ENCODE results near the gene UBE4B. TPM values are rescaled to one million over a fixed set of nuclear protein-coding genes. Genes with fewer than 3 reads are reported as not detected.

The UBE4B gene
- total RNA-seq = 73.1 and 76.6 TPM in 2 replicates

DNA sequence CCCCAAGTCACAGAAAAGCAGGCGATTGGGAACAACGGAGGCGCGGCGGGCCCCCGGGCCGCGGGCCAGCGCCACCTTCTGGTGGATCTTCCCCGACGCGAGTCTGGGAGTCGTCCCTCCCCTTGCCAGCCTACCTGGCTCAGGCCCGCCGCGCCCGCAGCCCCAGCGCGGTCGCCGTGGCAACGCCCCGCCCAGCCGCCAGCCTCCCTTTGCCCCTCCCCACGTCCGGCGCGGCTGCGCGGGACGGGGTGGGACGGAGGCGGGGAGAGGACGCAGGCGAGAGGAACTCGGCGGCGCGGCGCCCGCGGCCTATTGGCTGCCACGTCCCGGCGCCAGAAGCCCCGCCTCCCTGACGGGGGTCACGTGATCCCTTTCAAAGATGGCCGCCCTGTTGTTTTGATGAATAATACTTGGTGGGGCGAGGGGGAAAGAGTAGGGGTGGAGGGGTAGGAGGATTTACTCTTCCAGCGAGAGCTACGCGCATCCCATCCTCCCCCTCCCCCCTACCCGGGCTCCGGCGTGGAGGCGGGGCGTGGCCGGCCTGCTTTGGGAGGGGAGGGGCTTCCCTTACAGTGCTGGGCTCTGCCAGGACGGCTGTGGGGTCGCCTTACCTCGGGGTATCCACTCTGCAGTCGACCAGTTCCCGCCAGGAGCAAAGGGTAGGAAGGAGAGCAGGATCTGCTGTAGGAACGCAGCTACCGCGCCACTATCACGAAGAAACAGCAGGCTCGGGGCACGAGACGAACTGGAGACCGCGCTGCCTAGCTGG lies at the start of gene UBE4B:
UBE4B (plus strand) TSS at position 369 of the 769 bp plus-strand sequence. CDS start 713 bp downstream, outside the sequence.
- TF ChIP-seq, protein P1, sequence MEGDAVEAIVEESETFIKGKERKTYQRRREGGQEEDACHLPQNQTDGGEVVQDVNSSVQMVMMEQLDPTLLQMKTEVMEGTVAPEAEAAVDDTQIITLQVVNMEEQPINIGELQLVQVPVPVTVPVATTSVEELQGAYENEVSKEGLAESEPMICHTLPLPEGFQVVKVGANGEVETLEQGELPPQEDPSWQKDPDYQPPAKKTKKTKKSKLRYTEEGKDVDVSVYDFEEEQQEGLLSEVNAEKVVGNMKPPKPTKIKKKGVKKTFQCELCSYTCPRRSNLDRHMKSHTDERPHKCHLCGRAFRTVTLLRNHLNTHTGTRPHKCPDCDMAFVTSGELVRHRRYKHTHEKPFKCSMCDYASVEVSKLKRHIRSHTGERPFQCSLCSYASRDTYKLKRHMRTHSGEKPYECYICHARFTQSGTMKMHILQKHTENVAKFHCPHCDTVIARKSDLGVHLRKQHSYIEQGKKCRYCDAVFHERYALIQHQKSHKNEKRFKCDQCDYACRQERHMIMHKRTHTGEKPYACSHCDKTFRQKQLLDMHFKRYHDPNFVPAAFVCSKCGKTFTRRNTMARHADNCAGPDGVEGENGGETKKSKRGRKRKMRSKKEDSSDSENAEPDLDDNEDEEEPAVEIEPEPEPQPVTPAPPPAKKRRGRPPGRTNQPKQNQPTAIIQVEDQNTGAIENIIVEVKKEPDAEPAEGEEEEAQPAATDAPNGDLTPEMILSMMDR (IDR thresholded peaks at IDR 0.05; ENCODE audit: extremely low read depth, low read depth, low read length) = peak; percentile 61
- peak within 1 kb of the TSS; percentile 100 for H3K4me3 ChIP-seq (ENCODE audit: insufficient read depth, low read length)
- H3K36me3 ChIP-seq (ENCODE audit: insufficient read depth, low read length) = peaks cover 3% of the 10 kb centered on the region
- peaks cover 43% of the 10 kb centered on the region for H3K79me2 ChIP-seq (ENCODE audit: insufficient read depth, low read length)
- H4K20me1 ChIP-seq (ENCODE audit: insufficient read depth, low read length) = peaks cover 3% of the 10 kb centered on the region
- H3K4me2 ChIP-seq (ENCODE audit: insufficient read depth, low read length) = peak within 1 kb of the TSS; percentile 95
- peak within 1 kb of the TSS; percentile 88 for H3K27ac ChIP-seq (ENCODE audit: low read depth, low read length)
- H3K4me1 ChIP-seq (ENCODE audit: insufficient read depth, low read length) = peaks cover 23% of the 10 kb centered on the region
- peak; percentile 99 for DNase-seq (ENCODE audit: insufficient read length, low spot score, missing footprints)
- H3K27me3 ChIP-seq (ENCODE audit: insufficient read depth, low read length) = no peaks in the 10 kb centered on the region
- peak within 1 kb of the TSS; percentile 100 for H2AFZ ChIP-seq (ENCODE audit: low read length)
- H3K9me3 ChIP-seq (ENCODE audit: low read depth, low read length) = no peaks in the 10 kb centered on the region

DNA sequence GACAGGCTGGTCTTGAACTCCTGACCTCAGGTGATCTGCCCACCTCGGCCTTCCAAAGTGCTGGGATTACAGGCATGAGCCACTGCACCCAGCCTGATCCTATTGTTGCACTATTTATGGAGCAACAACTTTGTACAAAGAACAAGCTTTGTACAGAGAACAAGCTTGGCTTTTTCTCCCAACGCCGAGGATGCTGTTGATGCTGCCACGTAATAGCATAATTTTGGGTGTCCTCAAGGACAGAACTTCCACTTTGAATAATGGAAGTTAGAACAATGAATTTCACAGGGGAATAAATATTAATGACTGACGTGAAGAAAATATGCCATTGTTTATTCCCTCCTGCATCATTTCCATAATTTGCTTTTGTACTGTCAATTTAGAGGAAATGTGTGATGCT lies 48.5 kb upstream of the UBE4B start:
- Histone ChIP-seq H3K79me2 (ENCODE audit: insufficient read depth, low read length) (no peaks in the 10 kb centered on the region), H3K4me1 (ENCODE audit: insufficient read depth, low read length) (no peaks in the 10 kb centered on the region), H3K9me3 (ENCODE audit: low read depth, low read length) (no peaks in the 10 kb centered on the region), H2AFZ (ENCODE audit: low read length) (no peak overlapping the region), H3K36me3 (ENCODE audit: insufficient read depth, low read length) (peaks cover 18% of the 10 kb centered on the region), H3K27ac (ENCODE audit: low read depth, low read length) (no peak overlapping the region), H3K4me2 (ENCODE audit: insufficient read depth, low read length) (no peak overlapping the region), H3K27me3 (ENCODE audit: insufficient read depth, low read length) (no peaks in the 10 kb centered on the region), H3K4me3 (ENCODE audit: insufficient read depth, low read length) (no peak overlapping the region), H4K20me1 (ENCODE audit: insufficient read depth, low read length) (no peaks in the 10 kb centered on the region)
- DNase-seq (ENCODE audit: insufficient read length, low spot score, missing footprints) = no peak
- TF ChIP-seq, protein P1 (IDR thresholded peaks at IDR 0.05; ENCODE audit: extremely low read depth, low read depth, low read length) = no peak

DNA sequence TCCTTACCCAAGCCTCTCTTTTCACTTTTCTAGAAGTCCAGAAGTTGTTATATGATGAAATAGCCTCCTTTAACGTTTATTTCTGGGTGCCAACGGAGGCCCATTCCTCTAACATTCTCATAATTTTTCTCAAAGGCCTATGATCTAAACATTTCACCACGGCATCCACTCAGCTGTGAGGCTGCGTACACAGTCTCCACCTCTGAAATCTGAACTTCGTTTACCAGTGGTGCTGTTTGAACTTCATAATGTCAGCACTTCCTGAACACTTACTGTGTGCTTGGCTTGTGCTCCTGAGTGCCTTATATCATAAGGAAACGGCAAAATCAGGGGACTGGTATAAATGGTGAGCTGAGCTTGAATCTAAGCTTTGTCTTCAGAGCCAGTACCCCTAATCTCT lies 47.8 kb upstream of the UBE4B start:
- no peaks in the 10 kb centered on the region for H3K9me3 ChIP-seq (ENCODE audit: low read depth, low read length)
- TF ChIP-seq, protein P1 (IDR thresholded peaks at IDR 0.05; ENCODE audit: extremely low read depth, low read depth, low read length) = no peak
- H3K27me3 ChIP-seq (ENCODE audit: insufficient read depth, low read length) = no peaks in the 10 kb centered on the region
- H2AFZ ChIP-seq (ENCODE audit: low read length) = no peak overlapping the region
- no peak overlapping the region for H3K4me3 ChIP-seq (ENCODE audit: insufficient read depth, low read length)
- no peaks in the 10 kb centered on the region for H3K79me2 ChIP-seq (ENCODE audit: insufficient read depth, low read length)
- DNase-seq (ENCODE audit: insufficient read length, low spot score, missing footprints) = no peak
- H3K27ac ChIP-seq (ENCODE audit: low read depth, low read length) = no peak overlapping the region
- no peak overlapping the region for H3K4me2 ChIP-seq (ENCODE audit: insufficient read depth, low read length)
- H3K36me3 ChIP-seq (ENCODE audit: insufficient read depth, low read length) = peaks cover 18% of the 10 kb centered on the region
- no peaks in the 10 kb centered on the region for H4K20me1 ChIP-seq (ENCODE audit: insufficient read depth, low read length)
- no peaks in the 10 kb centered on the region for H3K4me1 ChIP-seq (ENCODE audit: insufficient read depth, low read length)

DNA sequence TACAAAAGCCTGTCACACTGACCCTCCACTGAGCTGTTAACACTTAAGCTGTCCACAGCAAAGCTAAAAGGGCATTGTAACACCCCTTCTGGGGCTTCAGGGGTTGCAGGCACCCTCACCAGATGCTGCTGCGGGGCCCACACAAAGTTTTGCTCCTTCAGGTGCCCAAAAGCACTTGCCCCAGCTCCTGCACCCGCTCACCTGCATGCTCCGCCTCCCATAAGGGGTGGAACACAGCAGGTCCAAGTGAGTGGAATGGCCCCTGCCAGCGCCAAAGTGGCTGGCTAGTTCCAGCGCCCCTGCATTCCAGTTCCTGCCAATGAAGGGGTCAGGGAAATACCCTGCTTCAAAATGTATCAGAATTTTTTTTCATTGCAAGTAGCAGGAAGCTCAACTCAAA lies 43.0 kb upstream of the UBE4B start:
- Histone ChIP-seq H3K4me3 (ENCODE audit: insufficient read depth, low read length) (no peak overlapping the region), H3K27ac (ENCODE audit: low read depth, low read length) (no peak overlapping the region), H3K79me2 (ENCODE audit: insufficient read depth, low read length) (no peaks in the 10 kb centered on the region), H3K36me3 (ENCODE audit: insufficient read depth, low read length) (no peaks in the 10 kb centered on the region), H3K27me3 (ENCODE audit: insufficient read depth, low read length) (no peaks in the 10 kb centered on the region), H3K4me2 (ENCODE audit: insufficient read depth, low read length) (no peak overlapping the region), H4K20me1 (ENCODE audit: insufficient read depth, low read length) (no peaks in the 10 kb centered on the region), H2AFZ (ENCODE audit: low read length) (no peak overlapping the region), H3K9me3 (ENCODE audit: low read depth, low read length) (no peaks in the 10 kb centered on the region), H3K4me1 (ENCODE audit: insufficient read depth, low read length) (no peaks in the 10 kb centered on the region)
- no peak for DNase-seq (ENCODE audit: insufficient read length, low spot score, missing footprints)
- TF ChIP-seq, protein P1 (IDR thresholded peaks at IDR 0.05; ENCODE audit: extremely low read depth, low read depth, low read length) = no peak

Data from osteoblast (primary cell).